ENCODE data around the gene RTP5.

Gene RTP5

DNA sequence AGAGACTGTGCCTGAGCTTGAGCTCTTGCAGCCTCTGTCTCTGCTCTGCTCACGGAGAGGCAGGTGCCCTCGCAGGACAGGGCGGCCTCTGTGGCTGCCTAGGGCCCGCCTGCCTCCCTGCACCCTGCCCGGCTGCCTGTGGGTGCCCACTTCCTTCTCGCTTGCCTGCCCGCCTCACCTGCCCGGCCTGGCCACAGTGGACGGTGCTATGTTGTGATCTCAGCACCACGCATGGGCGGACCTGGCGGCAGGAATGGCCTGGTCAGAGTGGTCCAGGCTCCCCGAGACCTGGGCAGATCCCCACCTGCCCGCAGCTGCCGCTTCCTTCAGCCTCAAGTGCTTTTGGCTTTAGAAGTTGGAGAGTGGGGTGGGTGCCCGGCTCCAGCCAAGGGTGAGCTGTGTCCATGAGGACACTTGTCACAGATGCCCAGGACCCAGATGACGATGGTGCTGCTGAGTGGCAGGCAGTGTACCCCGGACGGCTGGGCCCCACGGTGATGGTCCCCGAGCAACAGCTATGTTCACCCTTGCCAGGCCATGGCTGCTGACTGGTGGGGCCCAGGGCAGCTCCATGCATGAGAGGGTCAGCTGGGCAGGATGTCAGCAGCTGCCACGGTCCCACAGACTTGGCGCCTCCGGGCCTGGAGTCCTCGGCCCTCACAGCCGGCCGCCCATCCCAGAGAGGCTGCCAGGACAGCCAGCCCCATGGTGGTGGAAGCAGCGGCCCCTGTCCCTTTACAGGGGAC lies 25.3 kb downstream of the RTP5 start:
- TF ChIP-seq RAD21 (IDR thresholded peaks at IDR 0.05; ENCODE audit: low read depth) (no peak), TEAD4 (IDR thresholded peaks at IDR 0.05) (no peak), TCF12 (IDR thresholded peaks at IDR 0.05; ENCODE audit: low read depth) (no peak), TAF1 (IDR thresholded peaks at IDR 0.05; ENCODE audit: low read depth) (no peak), YY1 (IDR thresholded peaks at IDR 0.05; ENCODE audit: low read depth) (no peak), EP300 (IDR thresholded peaks at IDR 0.05; ENCODE audit: borderline replicate concordance) (no peak), EGR1 (IDR thresholded peaks at IDR 0.05) (no peak), NFIC (IDR thresholded peaks at IDR 0.05) (no peak), CEBPB (IDR thresholded peaks at IDR 0.05) (no peak), CREB1 (IDR thresholded peaks at IDR 0.05; ENCODE audit: low read depth) (no peak), ZBTB7A (IDR thresholded peaks at IDR 0.05; ENCODE audit: low read depth) (no peak), FOXM1 (IDR thresholded peaks at IDR 0.05; ENCODE audit: borderline replicate concordance, low read depth) (no peak)
- TF ChIP-seq, protein P1, sequence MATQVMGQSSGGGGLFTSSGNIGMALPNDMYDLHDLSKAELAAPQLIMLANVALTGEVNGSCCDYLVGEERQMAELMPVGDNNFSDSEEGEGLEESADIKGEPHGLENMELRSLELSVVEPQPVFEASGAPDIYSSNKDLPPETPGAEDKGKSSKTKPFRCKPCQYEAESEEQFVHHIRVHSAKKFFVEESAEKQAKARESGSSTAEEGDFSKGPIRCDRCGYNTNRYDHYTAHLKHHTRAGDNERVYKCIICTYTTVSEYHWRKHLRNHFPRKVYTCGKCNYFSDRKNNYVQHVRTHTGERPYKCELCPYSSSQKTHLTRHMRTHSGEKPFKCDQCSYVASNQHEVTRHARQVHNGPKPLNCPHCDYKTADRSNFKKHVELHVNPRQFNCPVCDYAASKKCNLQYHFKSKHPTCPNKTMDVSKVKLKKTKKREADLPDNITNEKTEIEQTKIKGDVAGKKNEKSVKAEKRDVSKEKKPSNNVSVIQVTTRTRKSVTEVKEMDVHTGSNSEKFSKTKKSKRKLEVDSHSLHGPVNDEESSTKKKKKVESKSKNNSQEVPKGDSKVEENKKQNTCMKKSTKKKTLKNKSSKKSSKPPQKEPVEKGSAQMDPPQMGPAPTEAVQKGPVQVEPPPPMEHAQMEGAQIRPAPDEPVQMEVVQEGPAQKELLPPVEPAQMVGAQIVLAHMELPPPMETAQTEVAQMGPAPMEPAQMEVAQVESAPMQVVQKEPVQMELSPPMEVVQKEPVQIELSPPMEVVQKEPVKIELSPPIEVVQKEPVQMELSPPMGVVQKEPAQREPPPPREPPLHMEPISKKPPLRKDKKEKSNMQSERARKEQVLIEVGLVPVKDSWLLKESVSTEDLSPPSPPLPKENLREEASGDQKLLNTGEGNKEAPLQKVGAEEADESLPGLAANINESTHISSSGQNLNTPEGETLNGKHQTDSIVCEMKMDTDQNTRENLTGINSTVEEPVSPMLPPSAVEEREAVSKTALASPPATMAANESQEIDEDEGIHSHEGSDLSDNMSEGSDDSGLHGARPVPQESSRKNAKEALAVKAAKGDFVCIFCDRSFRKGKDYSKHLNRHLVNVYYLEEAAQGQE (IDR thresholded peaks at IDR 0.05; ENCODE audit: low read depth): no peak
- TF ChIP-seq, protein P2, sequence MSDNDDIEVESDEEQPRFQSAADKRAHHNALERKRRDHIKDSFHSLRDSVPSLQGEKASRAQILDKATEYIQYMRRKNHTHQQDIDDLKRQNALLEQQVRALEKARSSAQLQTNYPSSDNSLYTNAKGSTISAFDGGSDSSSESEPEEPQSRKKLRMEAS (IDR thresholded peaks at IDR 0.05): no peak
- TF ChIP-seq, protein P3, sequence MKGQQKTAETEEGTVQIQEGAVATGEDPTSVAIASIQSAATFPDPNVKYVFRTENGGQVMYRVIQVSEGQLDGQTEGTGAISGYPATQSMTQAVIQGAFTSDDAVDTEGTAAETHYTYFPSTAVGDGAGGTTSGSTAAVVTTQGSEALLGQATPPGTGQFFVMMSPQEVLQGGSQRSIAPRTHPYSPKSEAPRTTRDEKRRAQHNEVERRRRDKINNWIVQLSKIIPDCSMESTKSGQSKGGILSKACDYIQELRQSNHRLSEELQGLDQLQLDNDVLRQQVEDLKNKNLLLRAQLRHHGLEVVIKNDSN (IDR thresholded peaks at IDR 0.05): no peak

DNA sequence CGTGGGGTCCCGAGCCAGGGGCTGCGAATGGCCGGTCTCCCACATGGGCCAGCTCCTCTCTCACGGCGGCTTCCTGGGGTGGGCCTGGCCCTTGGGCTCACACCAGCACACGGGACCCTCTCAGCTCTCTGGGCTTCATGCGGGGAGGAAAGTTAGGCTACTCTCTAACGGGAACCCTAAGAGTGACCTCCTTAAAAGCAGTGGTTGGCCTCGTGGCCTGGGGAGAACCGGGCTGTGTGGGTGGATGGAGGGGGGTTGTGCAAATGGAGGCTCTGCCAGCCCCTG lies 25.8 kb downstream of the RTP5 start:
- no peak for TF ChIP-seq RAD21 (IDR thresholded peaks at IDR 0.05; ENCODE audit: low read depth)
- TF ChIP-seq, protein P1 (IDR thresholded peaks at IDR 0.05; ENCODE audit: low read depth): no peak
- TF ChIP-seq, protein P3 (IDR thresholded peaks at IDR 0.05): no peak

DNA sequence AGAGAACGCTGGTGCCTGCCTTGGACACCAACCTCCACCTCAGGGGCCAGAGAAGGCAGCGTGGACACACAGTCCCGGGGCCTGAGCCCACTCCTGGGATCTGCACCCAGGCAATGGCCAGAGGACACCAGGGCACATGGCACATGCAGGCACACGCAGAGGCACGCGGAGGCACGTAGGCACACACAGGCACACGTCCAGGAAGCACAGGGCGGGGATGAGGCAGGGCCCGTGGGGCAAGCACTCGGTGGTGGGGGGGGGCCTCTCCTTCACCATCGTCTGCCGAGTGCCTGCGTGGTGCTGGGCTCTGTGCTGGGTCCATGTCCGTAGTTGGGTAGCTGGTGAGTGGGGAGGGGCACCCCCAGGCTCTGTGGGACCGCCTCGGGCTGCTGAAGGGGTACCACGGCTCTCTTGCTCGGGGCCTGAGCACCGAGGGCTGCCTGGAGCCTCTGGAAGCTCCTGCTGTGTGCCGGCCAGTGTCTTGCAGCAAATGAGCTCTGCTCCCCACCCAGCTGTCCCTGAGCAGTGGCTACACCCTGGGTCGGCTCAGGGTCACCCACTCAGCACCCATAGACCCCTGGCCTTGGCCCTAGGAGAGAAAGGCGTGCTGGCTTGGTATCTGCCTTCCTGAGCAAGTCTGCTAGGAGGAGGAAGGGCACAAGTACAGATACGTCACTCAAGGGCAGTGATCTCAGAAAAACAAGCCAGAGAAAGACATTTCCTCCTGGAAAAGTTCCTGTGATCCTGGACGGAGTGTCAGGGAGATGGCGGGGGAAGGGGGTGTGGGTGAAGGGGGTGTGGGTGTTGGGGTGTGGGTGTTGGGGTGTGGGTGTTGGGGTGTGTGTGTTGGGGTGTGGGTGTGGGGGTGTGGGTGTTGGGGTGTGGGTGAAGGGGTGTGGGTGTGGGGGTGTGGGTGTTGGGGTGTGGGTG lies 26.4 kb downstream of the RTP5 start:
- no peak for TF ChIP-seq CEBPB (IDR thresholded peaks at IDR 0.05)

DNA sequence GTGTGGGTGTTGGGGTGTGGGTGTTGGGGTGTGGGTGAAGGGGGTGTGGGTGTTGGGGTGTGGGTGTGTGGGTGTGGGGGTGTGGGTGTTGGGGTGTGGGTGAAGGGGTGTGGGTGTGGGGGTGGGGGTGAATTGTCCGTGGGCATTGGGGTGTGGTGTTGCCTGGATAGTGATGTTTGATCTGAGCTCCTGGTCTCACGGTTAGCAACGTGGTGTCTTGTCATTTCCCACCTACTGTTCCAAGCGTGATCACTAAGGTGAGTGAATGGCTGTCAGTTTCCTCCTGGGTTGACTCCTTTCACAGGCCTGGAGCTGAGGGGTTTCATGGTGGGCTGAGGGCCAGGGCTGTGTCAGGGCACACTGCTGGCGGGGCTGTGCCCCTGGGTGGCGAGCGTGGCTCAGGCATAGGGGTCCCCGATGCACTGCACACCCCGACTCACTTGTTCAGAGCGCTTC lies 27.2 kb downstream of the RTP5 start:
- TF ChIP-seq TAF1 (IDR thresholded peaks at IDR 0.05; ENCODE audit: low read depth): no peak
- TF ChIP-seq, protein P2 (IDR thresholded peaks at IDR 0.05): no peak
- TF ChIP-seq EP300 (IDR thresholded peaks at IDR 0.05; ENCODE audit: borderline replicate concordance): no peak
- TF ChIP-seq CREB1 (IDR thresholded peaks at IDR 0.05; ENCODE audit: low read depth): no peak
- no peak for TF ChIP-seq YY1 (IDR thresholded peaks at IDR 0.05; ENCODE audit: low read depth)
- TF ChIP-seq, protein P3 (IDR thresholded peaks at IDR 0.05): no peak
- TF ChIP-seq CEBPB (IDR thresholded peaks at IDR 0.05): no peak
- no peak for TF ChIP-seq RAD21 (IDR thresholded peaks at IDR 0.05; ENCODE audit: low read depth)
- no peak for TF ChIP-seq FOXM1 (IDR thresholded peaks at IDR 0.05; ENCODE audit: borderline replicate concordance, low read depth)
- TF ChIP-seq TEAD4 (IDR thresholded peaks at IDR 0.05): no peak
- no peak for TF ChIP-seq NFIC (IDR thresholded peaks at IDR 0.05)
- TF ChIP-seq ZBTB7A (IDR thresholded peaks at IDR 0.05; ENCODE audit: low read depth): no peak
- no peak for TF ChIP-seq EGR1 (IDR thresholded peaks at IDR 0.05)
- no peak for TF ChIP-seq TCF12 (IDR thresholded peaks at IDR 0.05; ENCODE audit: low read depth)
- TF ChIP-seq, protein P1 (IDR thresholded peaks at IDR 0.05; ENCODE audit: low read depth): no peak

All from Ishikawa (cell line).